Ectodermal cell (in vitro differentiated cells): ENCODE results near the gene TRIM6. TPM values are rescaled to one million over a fixed set of nuclear protein-coding genes. Genes with fewer than 3 reads are reported as not detected.

Source experiments
- H3K27ac ChIP-seq: 2 replicates; pipeline ENCODE4 v1.7.0; 2013; ENCODE audit warnings: mild to moderate bottlenecking, low read depth, low read length; ENCODE audit not compliant: insufficient read depth, poor library complexity, severe bottlenecking
- H3K27me3 ChIP-seq: 2 replicates; pipeline ENCODE4 v1.7.0; 2013; ENCODE audit warnings: mild to moderate bottlenecking, low read length; ENCODE audit not compliant: insufficient read depth, control insufficient read depth, poor library complexity, severe bottlenecking
- H3K36me3 ChIP-seq: one replicate; pipeline ENCODE4 v1.7.0; 2013; ENCODE audit warnings: low read length; ENCODE audit not compliant: control insufficient read depth, insufficient read depth
- H3K4me1 ChIP-seq: one replicate; pipeline ENCODE4 v1.7.0; 2013; ENCODE audit warnings: low read length; ENCODE audit not compliant: control insufficient read depth, insufficient read depth
- H3K4me3 ChIP-seq: 2 replicates; pipeline ENCODE4 v1.7.0; 2013; ENCODE audit warnings: low read depth, low read length, control low read depth; ENCODE audit not compliant: insufficient read depth
- H3K9me3 ChIP-seq: 2 replicates; pipeline ENCODE4 v1.7.0; 2013; ENCODE audit warnings: mild to moderate bottlenecking, low read length, moderate library complexity; ENCODE audit not compliant: control insufficient read depth
- WGBS, 2 experiments: methylation state at CpG; one replicate each; pipeline ENCODE4 v1.1.7; 2013; ENCODE audit warnings: missing lambda C conversion rate in 2 of 2; 5-methylcytosine and 5-hydroxymethylcytosine counted together
- polyA plus RNA-seq, 4 experiments: library from polyadenylated mRNA; stranded (reverse); fragments of 50-300 nt; gene quantifications; one replicate each; pipeline ENCODE4 v1.2.3, GENCODE V29; 2013

TRIM6 gene
- polyA plus RNA-seq (2013, experiment 1 of 4) = 5.8 TPM
- polyA plus RNA-seq (2013, experiment 2 of 4) = 7.0 TPM
- 4.7 TPM for polyA plus RNA-seq (2013, experiment 3 of 4)
- polyA plus RNA-seq (2013, experiment 4 of 4) = 5.1 TPM

- Histone ChIP-seq H3K36me3 (no peaks in the 10 kb centered on the region), H3K9me3 (no peaks in the 10 kb centered on the region), H3K4me3 (peak within 1 kb of the TSS; percentile 47), H3K27me3 (no peaks in the 10 kb centered on the region), H3K27ac (no peak within 1 kb of the TSS), H3K4me1 (no peaks in the 10 kb centered on the region)
- 5 to 9% methylated on average over 19 to 20 of the region's 20 CpGs for WGBS, 2 experiments
These were observed at the start of gene TRIM6 for GRCh38 chr11:5596607-5597201. TSS of gene TRIM6 (plus strand) at chr11:5596637. CDS start at chr11:5596898, 261 bp downstream.

DNA sequence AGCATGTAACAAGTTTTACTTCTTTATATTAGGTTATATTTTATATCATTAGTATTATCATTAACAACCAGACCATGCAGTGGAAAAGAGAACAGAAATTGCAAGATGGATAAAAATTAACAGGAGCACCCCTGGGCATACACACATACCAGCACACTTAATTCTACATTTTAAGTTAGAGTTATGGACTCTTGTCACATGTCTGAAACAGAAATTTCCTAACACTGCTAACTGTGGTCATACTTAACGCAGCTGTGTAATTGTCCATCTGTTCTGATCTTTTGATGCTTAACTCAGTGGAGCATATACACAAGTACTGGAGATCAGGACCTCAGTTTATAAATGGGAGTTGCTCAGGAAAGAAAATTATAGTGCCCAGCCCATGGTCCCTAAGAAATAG, 48.5 kb upstream of the TRIM6 start:
- Histone ChIP-seq H3K36me3 (no peaks in the 10 kb centered on the region), H3K4me1 (no peaks in the 10 kb centered on the region), H3K9me3 (no peaks in the 10 kb centered on the region), H3K27ac (no peak overlapping the region), H3K27me3 (no peaks in the 10 kb centered on the region), H3K4me3 (no peak overlapping the region)
- WGBS, 2 experiments = 91 to 92% methylated on average over 1 of the region's 1 CpG

DNA sequence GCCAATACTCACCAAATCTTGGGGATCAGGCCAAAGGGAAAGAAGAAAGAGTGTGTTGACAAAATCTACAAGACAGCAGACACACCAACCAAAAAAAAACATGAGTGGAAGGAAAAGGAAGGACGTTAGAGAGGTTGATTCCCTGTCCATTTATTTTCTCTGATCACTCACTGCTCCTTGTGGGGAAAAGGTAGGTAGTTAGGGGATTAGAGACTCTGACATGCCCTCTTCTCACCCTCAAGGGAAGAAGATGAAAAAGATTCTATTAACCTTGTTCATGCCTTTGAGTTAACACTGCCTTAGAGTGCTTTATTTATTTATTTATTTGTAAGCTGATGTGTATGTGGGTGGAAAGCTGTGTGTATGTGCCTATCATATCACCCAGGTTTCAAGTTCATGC, 48.0 kb upstream of the TRIM6 start, which contains the start of gene OR52H1:
TSS of gene OR52H1 (minus strand) at position 101 of the 400 bp plus-strand sequence. CDS start 3,035 bp downstream, outside the sequence.
- Histone ChIP-seq H3K36me3 (no peaks in the 10 kb centered on the region), H3K4me1 (no peaks in the 10 kb centered on the region), H3K4me3 (no peak within 1 kb of the TSS), H3K9me3 (no peaks in the 10 kb centered on the region), H3K27ac (no peak within 1 kb of the TSS), H3K27me3 (no peaks in the 10 kb centered on the region)
- 80% methylated on average over 1 of the region's 1 CpG; no CpG with 5 or more reads in 1 of the 2 experiments for WGBS, 2 experiments

- Histone ChIP-seq H3K36me3 (no peaks in the 10 kb centered on the region), H3K4me1 (no peaks in the 10 kb centered on the region), H3K9me3 (no peaks in the 10 kb centered on the region), H3K4me3 (no peak overlapping the region), H3K27ac (no peak overlapping the region), H3K27me3 (no peaks in the 10 kb centered on the region)
- WGBS, 2 experiments = 78 to 87% methylated on average over 4 to 5 of the region's 5 CpGs
These were observed 45.9 kb upstream of the TRIM6 start for GRCh38 chr11:5550440-5551095.

DNA sequence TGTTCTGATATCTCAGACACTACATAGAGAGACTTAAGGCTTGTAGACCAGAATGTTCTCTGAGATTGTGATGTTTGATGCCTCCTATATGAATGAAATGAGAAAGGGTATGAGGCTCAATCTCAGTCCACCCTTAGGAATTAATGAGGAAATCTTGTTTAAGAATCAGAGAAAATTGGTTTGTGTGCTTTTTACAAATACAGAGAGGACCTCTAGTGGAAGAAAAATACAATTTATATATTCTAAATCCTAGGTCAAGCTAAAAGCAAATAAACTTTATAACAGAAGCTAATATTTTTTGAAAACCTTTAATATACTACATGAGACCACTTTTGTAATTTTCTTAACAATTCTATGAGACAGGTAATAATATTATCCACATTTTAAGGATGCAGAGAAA, 43.1 kb upstream of the TRIM6 start:
- Histone ChIP-seq H3K9me3 (no peaks in the 10 kb centered on the region), H3K4me1 (no peaks in the 10 kb centered on the region), H3K36me3 (no peaks in the 10 kb centered on the region), H3K27ac (no peak overlapping the region), H3K27me3 (no peaks in the 10 kb centered on the region), H3K4me3 (no peak overlapping the region)

DNA sequence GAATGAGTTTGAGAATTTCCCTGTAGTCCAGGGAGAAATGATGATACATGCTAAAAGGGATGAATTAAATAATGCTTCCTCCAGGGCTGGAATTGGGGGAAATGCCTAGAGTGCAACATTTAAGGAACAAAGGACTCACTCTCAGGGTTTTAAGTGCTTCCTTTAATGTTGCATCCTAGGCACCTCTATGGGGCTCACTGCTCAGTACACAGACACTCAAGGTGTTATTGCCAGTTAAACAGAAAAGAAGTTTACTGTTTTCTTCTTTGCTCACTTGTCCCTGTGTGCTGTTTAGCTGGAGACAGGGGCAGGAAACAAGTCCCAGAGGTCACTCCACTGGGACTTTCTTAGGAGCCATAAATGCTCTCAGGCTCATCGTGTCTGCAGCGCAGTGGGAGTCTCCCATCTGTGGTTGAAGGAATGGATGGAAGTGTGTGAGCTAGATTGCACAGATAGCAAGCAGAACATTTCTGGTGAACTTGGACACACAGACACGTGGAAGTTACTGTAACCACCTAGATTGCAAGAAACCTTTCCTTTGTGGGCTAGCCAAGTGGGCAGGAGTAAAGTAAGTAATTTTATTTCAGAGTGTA, 39.7 kb upstream of the TRIM6 start:
- no peaks in the 10 kb centered on the region for H3K27me3 ChIP-seq
- no peaks in the 10 kb centered on the region for H3K9me3 ChIP-seq
- no peaks in the 10 kb centered on the region for H3K4me1 ChIP-seq
- H3K4me3 ChIP-seq = no peak overlapping the region
- no peaks in the 10 kb centered on the region for H3K36me3 ChIP-seq
- H3K27ac ChIP-seq = no peak overlapping the region
- WGBS, 2 experiments = 83% methylated on average over 3 of the region's 3 CpGs

DNA sequence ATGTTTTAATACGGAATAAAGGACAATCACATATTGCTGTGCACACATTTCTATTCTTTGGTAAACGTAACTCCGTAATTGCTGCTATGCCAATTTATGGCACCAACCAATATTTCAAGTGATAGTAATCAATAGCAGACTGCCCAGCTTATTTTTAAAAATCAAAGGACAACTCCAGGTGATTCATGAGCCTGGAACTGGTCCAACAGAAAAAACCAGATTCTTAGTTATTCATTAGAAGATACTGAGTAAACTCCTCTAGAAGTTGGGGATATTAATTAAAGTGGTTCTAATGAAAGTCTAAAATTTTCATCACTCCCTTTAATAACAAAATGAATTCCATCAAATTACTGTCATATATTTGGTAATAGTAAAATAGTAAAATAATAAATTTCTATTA, 38.7 kb upstream of the TRIM6 start:
- no peak overlapping the region for H3K27ac ChIP-seq
- no peak overlapping the region for H3K4me3 ChIP-seq
- 69 to 72% methylated on average over 2 to 3 of the region's 3 CpGs for WGBS, 2 experiments
- H3K36me3 ChIP-seq = no peaks in the 10 kb centered on the region
- no peaks in the 10 kb centered on the region for H3K9me3 ChIP-seq
- no peaks in the 10 kb centered on the region for H3K4me1 ChIP-seq
- no peaks in the 10 kb centered on the region for H3K27me3 ChIP-seq

DNA sequence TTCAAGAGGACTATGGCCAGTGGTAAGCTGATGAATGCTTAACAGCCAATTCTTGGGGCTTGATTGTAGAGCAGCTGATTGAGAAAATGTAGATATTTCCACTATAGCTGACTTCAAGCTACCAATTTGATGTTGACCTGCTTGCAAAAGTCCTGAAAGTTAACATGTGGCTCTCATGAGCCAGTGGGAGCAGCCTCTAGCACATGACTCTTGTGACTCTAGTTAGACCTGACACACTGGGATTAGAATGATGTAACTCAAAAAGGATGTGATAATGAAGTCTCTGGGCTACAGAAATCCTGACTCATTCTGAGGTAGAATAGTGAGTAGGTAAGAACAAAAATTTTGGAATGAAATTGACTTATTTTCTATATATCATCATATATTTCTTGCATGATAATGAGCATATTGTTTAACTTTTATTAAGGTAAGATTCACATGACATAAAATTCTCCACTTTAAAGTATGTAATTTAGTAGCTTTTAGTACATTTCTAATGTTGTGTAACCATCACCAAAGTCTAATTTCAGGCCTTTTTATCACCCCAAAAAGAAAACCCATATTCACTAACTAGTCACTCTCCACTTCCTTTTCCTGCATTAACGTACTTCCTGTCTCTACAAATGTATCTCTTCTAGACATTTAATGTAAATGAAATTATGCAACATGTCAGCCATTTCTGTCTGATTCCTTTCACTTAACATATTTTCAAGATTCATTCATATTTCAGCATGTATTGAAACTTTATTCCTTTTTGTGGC, 32.0 kb upstream of the TRIM6 start:
- H3K36me3 ChIP-seq = no peaks in the 10 kb centered on the region
- H3K4me1 ChIP-seq = no peaks in the 10 kb centered on the region
- H3K9me3 ChIP-seq = no peaks in the 10 kb centered on the region
- no peak overlapping the region for H3K4me3 ChIP-seq
- WGBS, 2 experiments = 77% methylated on average over 1 of the region's 1 CpG; no CpG with 5 or more reads in 1 of the 2 experiments
- no peak overlapping the region for H3K27ac ChIP-seq
- H3K27me3 ChIP-seq = no peaks in the 10 kb centered on the region

- Histone ChIP-seq H3K4me1 (no peaks in the 10 kb centered on the region), H3K4me3 (no peak overlapping the region), H3K36me3 (no peaks in the 10 kb centered on the region), H3K27me3 (no peaks in the 10 kb centered on the region), H3K9me3 (no peaks in the 10 kb centered on the region), H3K27ac (no peak overlapping the region)
- WGBS, 2 experiments = 90 to 98% methylated on average over 2 of the region's 2 CpGs
These were observed 21.8 kb upstream of the TRIM6 start for GRCh38 chr11:5574654-5575053.

GRCh38 chr11:5575152-5575551, 21.3 kb upstream of the TRIM6 start:
- no peak overlapping the region for H3K4me3 ChIP-seq
- 72 to 79% methylated on average over 4 of the region's 4 CpGs for WGBS, 2 experiments
- H3K27me3 ChIP-seq = no peaks in the 10 kb centered on the region
- H3K9me3 ChIP-seq = no peaks in the 10 kb centered on the region
- no peaks in the 10 kb centered on the region for H3K36me3 ChIP-seq
- H3K4me1 ChIP-seq = no peaks in the 10 kb centered on the region
- H3K27ac ChIP-seq = no peak overlapping the region
